SHP77 (cell line): ENCODE data around the gene GH1.
A peak's percentile ranks its signal among the peaks of the same experiment; 100 is the strongest.
"Not testable (repeated sequence)": the region's sequence is repeated elsewhere in the genome, so short reads cannot be mapped to it uniquely, and the experiment has no call there.

Experiments used
- DNase-seq, 2 experiments: peaks; one replicate each; lab custom pipeline; 2025; lab: John Stamatoyannopoulos, UW

GH1 gene

DNA sequence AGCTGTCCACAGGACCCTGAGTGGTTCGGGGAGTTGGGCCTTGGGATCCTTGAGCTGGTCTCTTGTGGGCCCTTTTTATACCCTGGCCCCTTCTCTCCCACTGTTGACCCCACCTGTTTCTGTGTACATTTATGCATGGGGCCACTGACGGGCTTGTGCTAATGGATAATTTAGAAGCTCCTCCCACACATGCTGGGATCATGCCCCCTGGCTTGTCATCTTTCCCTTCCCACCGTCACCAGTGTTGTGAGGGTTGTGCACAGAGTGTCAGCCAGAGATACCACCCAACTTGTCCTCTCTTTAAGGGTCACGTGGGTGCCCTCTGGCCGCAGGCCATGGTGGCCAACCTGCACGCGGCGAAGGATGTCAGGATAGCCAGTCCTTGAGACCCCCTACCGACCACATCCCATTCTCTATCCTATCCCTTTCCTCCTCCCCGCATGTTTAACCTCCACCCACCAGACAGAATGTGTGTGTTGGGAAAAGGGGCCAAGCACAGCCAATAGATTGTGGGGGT, at the start of gene GH1:
TSS of gene GH1 (minus strand) at position 51 of the 517 bp plus-strand sequence. CDS start 63 bp downstream, outside the sequence.
- DNase-seq, result not testable (repeated sequence)

DNA sequence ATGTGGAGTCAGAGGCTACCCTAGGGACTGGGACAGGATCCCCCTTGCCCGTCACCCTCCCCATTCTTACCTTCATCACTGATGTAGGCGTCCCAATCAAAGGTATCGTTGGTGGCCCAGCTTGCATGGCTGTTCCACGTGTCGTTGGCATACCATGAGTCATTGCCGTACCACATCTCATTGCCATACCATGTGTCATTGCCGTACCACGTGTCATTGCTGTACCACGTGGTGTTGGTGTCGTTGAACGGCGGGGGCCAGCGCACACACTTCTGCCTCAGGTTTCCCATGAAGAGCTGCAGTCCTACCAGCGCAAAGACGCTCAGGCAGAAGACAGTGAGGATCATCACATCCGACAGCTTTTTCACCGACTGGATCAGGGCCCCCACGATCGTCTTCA, 49.3 kb upstream of the GH1 start:
- DNase-seq, result no peak

DNA sequence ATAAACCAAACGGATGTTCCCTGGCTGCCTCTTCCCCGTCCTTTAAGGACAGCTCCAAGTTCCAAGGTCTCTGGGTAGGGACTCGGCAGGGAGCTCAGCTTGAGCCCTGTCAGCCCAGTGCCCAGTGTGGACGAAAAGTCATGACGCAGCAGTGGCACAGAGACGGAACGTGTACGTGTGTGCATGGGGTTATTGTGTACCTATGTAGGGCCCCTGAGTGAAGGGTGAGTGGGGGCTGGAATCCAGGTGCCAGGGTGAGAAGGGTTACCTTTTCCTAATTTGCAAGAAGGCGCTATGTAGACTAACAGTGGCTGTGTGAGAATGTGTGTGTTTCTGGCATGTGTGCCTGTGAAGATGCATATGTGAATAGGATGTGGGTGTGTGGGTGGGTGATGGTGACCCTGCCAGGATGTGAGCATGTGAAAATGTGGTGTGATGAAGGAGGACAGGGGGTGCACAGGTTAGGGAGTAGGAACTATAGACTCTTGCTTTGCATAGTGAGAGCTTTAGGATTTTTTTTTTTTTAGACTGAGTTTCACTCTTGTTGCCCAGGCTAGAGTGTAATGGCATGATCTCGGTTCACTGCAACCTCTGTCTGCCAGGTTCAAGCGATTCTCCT, 48.1 kb upstream of the GH1 start:
- no peak for DNase-seq

DNA sequence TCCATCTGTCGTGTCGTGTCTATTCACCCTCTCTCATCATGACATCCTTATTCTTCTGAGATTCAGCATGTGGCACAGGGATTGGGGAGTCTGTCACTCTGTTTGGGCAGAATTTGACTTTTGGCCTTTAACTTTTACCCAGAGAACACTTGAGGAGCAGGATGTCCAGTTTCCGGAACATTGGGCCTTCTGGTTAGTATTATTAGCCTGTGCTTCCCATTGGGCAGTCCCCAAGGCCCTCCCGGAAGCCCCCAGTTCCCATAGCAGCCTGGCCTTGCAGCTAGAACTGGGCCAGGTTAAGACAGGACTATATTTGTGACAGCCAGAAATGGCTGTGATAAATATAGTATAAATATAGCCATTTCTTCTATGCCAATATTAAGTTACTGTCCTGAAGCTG, 44.5 kb upstream of the GH1 start:
- no peak for DNase-seq

DNA sequence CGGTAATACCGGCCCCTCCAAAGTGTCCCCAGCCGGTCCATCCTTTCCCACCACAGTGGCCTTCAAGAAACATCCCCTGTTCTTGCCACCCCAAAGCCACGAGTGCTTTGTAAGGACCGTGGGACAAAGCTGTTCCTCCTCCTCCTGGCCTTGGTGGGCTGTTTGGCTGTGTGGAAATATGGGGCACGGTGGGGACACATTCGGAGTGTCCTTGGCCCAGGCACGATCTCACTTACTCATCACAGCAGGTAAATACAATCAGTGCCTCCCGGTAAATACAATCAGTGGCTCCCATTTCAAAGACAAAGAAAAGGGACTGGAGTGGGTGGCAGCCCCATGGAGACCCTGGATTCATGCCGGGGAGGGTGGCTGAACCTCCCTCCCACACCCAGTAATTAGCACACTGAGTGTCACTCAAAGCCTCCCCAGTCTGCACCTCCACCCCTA, 43.7 kb upstream of the GH1 start:
- DNase-seq, result no peak

DNA sequence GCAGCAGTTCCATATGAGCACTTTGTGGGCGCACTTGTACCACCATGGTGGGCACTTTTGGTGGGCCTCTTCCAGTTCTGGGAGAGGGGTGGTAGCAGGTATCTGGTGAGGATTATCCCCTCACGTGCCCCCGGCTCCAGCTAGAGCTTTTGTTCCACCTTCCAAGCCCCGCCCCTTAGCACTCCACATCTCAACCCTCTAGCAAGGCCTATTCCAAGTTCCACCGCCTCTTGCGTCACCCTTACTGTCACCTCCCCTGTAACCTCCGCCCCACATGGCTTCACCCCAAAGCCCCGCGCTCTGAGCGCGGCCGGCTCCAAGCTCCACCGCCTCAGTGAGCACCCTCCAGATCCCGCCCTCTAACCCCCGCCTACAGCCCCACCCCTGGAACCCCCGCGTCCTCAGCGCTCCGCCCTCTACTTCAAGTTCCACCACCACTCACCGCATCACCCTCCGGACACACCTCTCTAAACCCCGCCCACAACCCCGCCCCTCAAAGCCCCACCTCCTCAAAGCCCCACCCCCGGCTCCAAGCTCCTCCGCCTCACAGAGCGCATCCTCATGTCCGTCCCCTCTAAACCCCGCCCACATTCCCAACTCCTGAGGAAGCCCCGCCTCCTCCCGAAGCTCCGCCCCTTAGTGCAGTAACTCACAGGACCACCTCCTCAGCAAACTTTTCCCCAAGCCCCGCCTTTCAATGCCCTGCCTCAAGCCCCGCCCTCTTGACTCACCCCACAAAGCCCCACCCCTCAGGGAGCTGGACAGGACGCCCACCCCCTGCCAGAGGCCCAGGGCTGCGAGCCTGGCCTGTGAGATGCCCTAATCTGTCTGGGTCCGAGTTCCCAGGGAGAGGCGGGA, 42.9 kb upstream of the GH1 start:
- peak; percentile 33 to 50 for DNase-seq

DNA sequence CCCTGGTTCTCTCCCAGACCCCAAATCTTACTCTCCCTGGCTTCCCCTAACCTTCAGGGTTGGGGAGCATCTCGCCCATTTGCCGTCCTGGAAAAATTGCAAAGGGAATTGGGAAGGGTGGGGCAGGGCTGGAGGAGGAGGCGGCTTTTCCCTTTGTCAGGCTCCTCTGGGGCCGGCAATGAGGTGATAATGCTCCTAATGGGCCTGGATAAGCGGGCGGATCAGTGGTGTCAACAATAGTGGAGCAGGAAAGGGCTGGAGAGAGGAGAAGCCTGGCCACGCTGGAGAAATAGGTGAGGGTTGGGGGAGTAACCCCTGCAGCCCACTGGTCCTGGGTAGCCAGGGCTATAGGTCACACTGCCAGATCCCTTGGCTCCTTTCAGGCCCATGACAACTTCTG, 41.8 kb upstream of the GH1 start:
- DNase-seq, result no peak

DNA sequence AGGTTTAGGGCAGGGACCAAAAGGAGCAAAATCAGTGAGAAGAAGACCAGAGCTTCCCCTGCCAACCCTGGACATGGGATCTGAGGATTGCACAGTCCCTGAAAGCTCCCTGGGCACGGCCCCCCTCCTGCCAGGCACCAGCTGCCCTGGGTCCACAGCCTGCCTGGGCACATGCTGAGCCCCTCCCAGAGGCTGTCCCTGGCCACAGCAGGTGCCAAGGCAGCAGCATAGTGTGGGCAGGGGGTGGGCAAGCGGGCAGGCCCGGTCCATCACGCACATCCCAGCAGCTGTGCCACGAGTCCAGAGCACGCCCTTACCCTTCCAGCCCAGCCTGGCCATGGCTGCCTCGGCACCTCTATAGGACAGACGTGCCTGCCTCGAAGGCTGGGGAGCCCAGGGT, 41.4 kb upstream of the GH1 start:
- peak in 1 of 2 experiments; percentile 6 for DNase-seq

DNA sequence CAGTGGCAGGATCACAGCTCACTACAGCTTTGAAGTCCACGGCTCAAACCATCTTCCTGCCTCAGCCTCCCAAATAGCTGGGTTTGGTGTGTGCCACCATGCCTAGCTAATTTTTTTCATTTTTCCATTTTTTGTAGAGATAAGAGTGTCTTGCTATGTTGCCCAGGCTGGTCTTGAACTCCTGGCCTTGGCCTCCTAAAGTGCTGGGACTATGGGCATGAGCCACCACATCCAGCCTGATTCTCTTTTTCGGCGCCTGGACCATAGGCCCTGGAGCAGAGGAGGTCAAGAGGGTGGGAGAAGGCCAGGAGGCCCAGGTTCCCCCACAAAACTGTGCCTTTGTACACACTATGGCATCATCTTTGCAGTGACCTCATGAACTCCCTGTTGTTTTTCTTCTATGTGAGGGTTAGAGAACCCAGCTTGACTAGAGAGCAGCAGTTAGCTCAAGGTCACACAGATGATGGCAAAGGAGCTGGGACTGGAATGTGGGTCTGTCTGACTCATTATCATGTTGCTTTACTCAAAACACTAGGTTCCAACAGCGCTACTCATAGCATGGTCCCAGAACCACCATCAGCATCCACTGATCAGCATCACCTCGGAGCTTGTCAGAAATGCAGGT, 37.8 kb upstream of the GH1 start:
- DNase-seq, result no peak

DNA sequence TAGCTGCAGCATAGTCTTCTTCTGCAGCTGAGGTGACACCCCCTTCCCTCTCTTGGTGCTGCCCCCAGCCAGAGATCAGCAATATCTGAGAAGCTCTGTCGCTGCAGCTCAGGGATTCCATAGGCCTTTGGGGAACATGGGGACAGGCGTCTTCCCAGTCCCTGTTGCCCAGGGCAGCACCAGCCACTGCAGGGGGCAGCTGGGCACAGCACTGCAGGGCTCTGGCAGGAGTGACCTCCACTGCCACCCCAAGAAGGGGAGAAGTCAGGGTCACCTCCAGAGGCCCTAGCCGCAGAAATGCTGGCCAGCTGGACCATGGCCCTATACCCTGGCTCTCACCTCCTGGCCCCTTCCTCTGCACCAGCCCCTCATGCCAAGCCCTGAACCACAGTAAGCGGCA, 37.2 kb upstream of the GH1 start:
- DNase-seq, result no peak

DNA sequence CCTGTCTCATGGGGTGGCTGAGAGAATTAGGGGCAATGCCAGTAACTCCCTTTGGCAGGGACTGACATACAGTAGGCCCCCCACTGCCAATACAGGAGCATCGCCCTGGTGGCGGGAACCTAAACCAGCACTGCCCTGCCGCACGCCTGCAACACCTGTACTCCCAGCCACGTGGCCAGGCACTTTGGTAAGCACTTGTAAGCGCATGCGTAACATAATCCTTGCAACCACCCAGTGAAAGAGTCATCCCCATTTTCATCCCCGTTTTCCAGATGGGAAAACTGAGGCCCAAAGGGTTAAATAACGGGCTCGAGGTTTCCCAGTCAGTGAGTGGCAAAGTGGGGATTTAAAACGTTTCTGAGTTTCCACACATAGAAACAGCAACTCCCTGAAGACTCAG, 36.6 kb upstream of the GH1 start:
- peak in 1 of 2 experiments; percentile 11 for DNase-seq

DNA sequence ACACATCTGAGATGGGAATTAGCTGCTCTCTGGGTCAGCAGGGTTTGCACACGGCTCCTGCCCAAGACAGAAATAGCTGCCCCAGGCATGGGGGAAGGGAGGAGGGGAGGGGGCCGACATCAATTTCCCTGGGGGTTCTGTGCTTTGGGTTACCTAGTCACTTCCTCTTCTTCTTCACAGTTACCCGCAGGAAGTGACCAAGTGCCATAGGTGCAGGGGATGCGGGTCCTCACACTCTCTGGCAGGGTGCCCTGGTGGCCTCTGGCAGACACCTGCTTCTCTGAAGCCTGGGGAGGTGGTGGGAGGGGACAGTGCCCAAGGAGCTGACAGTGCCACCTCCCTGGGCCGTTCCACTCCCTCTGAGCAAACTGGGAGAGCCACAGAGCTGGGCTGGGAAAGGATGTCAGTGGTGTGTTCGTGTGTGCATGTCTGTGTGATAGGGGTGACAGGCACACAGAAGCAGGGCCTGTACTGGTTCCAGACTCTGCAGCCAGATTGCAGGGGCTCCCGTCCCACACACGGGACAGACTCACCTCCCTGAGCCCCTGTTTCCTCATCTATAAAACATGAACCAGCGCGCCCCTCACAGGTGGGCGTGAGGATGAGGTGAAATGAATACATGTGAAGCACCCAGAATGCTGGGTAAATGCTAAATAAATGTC, 35.9 kb upstream of the GH1 start:
- DNase-seq, result peak in 1 of 2 experiments; percentile 32

DNA sequence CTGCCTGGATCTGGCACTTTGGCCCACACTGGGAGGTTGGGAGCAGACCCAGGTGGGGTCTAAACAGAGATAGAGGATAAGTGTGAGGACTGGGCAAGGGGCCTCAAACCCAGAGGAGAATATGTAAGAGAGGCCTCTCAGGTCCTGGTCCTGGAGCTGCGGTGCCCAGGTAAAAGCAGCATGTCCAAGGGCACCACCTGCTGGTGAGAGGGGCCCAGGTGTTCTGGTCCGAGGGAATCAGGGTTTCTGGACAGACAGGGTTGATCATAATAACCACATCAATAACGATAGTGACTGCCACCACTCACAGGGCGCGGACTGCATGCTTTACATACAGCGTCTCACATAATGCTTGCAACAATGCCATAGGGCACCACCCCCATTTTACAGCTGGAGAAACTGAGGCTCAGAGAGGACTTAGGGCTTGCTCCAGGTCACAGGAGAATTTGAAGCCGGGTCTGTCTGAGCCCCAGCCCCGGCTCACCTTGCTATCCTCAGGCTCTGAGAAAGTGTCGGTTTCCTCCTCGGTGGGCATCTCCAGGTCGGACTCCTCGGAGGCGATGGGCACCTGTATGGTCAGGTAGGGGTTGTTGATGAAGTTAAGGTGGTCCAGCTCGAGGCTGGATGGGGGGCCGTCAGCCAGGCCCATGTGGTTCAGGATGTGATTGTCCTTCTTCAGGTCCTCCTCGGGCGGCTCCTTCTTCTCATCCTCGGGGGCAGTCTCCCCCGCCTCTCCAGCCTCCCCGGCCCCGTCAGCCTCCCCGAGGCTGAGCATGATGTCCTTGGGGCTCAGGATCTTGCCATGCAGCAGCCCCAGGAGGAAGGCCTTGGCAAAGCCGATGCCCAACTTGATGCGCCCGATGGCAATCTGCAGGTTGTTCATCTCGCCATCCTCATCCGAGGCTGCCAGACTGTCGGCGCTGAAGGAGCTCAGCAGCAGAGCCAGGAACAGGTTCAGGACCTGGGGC, 32.6 kb upstream of the GH1 start:
- peak in 1 of 2 experiments; percentile 7 for DNase-seq

DNA sequence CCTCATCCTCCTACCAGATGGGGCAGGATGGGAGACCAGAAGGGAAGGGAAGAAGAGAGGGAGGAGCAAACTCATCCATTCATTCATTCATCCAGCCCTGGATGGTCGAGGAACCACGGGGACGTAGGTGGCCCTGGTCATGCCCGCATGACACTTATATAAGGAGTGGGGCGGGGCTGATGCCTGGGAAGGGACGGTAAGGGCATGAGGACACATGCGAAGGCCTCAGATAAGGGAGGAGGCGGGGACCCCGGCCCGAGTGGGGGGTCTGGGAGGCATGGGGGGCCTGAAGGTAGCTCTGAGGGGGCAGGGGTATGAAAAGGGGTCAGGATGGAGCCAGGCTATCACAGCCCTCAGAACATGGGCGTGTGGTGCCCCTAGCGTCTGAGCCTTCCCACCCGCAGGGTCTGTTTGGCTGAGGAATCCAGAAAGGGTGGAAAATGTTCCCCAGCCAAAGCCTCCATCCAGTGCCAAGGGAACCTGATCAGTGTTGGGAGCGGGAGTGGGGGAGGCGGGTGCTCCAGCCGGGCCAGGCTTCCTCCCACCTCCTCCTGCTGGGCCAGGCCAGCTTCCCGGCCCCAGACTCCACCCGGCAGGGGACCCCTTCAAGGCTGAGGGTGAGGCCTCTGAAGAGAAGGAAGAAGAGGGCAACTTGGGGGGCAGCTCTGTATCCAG, 31.1 kb upstream of the GH1 start:
- DNase-seq, result no peak

DNA sequence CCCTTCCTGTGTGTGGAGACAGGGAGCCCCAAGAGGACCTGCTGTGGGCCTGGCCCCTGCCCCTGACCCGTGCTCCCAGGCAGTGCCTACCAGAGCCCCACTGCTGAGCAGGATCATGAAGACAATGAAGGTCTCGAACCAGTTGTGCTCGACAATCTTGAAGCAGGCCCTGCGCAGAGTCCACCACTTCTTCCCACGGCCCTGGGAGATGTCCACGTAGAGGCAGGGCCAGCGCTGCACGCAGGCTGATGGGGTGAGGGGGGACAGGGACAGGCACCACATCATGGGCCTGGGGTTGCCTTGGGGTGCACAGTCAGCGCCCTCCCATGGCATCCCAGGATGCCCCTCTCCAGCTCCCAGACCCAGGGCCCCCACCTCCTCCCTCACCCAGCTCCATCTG, 29.9 kb upstream of the GH1 start:
- DNase-seq, result no peak

DNA sequence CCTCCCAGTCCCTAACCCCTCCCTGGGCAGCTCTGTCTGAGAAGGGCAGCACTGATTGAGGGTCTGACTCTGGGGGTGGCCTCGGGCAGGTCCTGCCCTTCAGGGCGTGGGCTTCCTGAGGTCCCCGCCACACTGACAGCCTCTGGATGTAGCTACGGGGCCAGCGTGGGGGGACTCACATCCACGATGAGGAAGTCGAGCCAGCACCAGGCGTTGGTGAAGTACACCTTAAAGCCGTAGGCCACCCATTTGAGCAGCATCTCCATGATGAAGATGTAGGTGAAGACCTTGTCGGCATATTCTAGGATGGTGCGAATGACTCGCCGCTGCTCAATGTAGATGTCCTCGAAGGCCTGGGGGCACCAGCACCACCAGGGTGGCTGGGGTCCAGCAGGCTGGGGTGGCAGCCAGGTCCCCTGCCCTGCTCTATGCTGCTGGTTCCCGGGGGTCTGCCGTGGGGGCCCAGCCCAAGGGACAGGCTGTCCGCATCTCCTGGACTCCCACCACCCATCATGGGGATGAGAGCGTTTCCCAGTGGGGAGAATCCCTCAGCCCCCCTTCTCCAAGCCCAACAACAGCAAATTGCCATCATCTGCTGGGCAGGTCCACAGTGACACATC, 29.2 kb upstream of the GH1 start:
- DNase-seq, result no peak

DNA sequence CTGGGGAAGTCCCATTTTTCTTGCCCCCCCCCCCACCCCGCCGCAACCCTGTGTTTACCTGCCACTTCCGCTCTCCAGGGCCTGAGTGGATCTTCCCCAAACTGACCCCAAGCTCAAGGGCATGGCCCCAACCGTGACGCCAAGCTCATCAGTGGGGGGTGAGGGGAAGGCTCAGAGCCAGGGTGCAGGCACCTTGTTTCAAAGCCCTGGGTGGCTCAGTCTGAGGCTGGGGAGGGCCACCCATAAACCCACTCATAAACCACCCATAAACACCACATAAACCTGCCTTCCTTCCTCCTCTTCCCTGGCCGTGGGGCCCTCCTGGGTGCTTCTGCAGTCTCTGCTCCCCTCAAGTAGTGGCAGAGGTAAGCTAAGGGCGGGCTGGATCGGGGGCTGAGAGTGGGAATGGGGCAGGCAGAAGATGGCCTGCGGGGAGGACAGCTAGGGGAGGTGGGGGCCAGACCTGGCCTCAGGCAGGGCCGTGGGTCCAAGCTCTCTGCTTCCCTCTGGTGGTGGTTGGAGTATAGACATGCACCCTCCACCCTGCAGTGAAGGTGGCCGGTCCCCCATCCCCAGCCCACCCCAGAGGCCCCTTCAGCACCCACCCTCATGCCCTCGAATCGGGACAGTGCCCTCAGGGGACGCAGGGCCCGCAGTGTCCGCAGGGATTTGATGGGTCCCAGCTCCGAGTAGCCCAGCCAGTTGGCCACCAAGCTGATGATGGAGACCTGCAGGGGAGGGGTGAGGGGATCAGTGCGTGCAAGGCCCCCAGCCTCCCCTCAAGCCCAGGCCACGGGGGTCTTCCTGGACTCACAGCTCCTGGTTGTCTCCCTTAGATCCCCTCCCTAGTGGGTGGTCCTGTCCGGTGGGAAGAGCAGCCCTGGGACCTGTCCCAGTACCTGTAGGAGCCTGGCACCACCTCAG, 28.1 kb upstream of the GH1 start:
- DNase-seq, result peak in 1 of 2 experiments; percentile 26

DNA sequence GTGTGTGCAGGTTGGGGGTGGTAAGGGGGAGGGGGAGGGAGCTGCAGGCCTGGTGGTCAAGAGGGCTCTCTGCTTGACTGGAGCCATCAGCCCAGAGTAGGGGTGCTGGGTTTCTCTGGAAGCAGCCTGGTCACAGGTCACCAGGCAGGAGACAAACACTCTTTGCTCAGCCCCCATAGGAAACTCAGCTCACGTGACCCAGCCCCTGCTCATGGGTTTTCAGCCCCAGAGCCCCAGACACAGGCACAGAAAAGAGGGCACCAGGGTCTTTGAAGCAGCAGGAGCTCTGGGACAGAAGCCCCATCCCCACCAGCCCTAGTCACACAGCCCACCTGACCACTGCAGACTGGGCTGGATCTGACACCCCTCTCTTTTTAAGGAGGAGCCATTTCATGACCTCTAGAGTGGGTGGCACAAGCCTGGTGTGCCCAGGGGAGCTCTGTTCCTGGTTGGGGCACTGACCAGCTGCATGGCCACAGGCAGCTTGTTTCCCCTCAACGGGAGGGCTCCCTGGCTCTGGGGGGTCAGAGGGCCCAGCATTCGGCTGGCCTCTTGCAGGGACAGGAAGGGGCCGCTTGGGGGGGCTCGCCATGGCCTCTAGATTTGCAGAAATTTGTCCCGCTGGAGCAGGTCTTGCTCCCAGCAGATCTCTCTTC, 27.3 kb upstream of the GH1 start:
- DNase-seq, result no peak
